Activated naive CD4-positive, alpha-beta T cell (primary cell): ENCODE data around the gene ZNF768.
"Not testable (repeated sequence)": the region's sequence is repeated elsewhere in the genome, so short reads cannot be mapped to it uniquely, and the experiment has no call there.

Experiments used
- DNase-seq, 4 experiments: peaks; one replicate each; lab custom pipeline; 2025; lab: John Stamatoyannopoulos, UW

Gene ZNF768

GRCh38 chr16:30510376-30510938, 15.9 kb downstream of the ZNF768 start:
- DNase-seq, result no peak

- DNase-seq, result no peak
Observed at GRCh38 chr16:30509081-30509765, 17.1 kb downstream of the ZNF768 start.

DNA sequence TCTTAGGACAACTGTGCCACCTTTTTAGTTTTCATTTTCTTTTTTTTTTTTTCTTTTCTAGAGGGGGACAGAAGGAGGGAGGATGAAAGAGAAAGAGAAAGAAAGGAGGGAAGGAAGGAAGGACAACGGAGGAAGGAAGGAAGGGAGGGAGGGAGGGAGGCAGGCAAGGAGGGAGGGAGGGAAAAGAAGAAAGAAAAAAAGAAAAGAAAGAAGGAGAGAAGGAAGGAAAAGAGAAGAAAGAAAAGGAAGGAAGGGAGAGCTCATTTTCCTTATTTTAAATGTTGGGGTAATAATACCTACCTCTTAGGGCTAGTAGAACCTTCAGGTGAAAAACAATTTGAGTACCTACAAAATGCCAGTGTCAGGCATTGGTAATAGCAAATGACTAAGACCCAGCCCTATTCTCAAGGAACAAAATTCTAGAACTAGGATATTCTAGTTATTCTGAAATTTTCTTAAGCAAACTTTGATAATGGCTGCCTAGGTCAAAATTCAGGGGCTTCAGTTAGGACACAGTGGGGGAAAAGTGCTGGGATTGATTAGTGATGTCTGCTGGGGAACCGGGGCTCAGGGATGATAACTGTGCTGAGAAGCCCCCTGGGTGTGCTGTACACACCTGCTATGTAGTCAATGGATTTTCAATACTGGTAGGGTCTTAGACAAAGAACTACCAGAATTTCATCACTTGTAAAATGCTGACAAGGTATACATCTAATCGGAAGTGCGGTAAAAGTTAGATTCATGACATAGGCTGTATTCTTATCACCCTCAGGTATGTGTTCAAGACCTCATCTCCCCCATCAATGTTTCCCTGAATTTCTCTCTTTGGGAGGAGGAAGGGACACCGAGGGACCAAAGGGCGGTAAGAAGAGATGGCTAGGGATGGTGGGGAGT, 22.7 kb downstream of the ZNF768 start:
- DNase-seq, result no peak

DNA sequence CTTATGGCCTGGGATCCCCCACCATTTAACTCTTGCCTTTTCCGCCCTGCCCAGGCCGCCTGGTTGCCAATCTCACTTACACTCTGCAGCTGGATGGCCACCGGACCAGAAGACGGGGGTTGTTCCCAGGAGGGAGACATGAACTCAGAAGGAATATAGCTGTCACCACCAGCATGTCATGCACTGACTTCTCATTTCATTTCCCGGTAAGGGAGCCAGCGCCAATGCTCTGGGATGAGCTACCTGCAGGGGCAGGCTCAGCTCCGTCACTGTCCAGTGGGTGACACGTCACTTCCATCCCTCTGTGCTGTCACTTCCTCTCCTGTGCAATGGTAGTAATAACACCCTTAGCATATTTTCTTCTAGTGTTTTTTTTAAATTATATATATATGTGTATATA, 27.1 kb downstream of the ZNF768 start:
- DNase-seq, result no peak

GRCh38 chr16:30494709-30495108, 31.7 kb downstream of the ZNF768 start:
- no peak for DNase-seq

DNA sequence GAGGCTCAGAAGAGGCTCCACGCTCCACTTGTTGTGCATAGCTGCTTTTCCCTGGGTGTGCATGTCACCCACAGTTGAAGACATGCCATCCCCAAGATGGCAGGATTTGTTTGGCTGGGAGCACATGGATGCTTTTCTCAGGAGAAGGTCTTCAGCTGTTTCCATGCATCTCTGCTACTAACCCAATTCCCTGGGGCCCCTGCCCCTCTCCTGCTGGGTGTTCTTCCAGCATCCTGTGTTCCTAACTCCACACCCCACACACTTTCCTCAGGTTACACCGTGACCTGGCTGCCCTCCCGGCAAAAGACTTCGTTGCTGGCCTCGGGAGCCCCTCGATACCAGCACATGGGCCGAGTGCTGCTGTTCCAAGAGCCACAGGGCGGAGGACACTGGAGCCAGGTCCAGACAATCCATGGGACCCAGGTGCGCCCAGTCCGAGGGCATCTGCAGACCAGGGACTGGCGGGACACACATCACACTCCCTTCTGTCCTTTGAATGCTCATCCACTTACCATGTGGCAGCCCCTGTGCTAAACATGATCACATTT, 32.4 kb downstream of the ZNF768 start:
- DNase-seq, result no peak

DNA sequence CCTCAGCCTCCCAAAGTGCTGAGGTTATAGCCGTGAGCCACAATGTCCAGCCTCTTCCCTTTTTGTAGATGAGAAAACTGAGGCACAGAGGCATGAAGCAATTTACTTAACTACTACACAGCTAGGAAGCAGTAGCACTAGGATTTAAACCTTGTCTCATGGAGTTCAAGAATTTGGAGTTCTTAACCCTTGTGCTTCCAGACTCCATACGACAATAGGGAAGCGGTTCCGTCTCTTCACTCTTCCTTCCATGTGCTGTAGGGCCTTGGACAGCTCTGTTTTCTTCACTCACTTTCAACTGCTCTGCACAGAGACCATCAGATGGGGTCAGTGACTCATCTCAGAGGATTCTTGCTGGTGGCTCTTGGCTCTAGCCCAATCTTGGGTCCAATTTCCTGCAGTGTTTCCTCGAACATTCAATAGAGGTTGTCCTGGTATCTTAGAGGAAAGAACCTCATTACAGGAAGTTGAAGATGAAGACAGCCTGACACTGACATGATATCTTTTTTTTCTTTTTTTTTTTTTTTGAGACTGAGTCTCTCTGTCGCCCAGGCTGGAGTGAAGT, 34.5 kb downstream of the ZNF768 start:
- no peak for DNase-seq

DNA sequence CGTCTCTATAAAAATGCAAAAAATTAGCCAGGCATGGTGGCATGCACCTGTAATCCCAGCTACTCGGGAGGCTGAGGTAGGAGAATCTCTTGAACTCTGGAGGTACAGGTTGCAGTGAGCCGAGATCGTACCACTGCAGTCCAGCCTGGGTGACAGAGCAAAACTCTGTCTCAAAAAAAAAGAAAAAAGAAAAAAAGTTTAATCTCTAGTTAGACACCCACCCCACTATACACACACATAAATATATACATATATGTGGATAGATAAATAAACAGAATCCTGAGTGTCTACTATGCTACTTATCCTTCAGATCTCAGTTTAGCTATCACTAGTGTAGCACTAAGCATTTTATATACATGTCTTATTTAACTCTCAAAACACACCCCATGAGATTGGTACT, 35.1 kb downstream of the ZNF768 start:
- DNase-seq, result no peak

GRCh38 chr16:30490210-30490609, 36.2 kb downstream of the ZNF768 start:
- DNase-seq, result no peak

GRCh38 chr16:30488764-30489605, 37.4 kb downstream of the ZNF768 start:
- DNase-seq, result no peak

DNA sequence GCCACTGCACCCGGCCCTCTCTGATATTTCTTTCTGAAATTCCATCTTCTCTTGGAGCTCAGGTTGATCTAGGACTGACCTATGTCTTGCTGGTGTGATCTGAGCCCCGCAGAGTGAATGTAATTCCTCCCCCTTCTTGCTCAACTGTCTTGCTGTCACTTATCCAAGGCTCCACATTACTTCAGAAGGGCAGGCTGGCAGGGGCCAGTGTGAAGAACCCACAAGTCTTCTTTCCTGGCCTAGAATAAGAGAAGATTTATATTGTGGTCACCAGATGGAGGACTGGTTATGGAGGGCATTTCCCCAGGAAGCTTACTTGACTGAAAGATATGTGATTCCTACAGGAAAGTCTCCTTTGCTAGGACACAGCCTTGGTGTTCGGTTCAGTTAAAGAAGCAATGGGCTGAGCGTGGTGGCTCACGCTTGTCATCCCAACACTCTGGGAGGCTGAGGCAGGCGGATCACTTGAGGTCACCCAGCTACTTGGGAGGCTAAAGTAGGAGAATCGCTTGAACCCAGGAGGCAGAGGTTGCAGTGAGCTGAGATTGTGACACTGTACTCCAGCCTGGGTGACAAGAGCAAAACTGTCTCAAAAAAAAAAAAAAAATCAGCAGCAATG, 40.4 kb downstream of the ZNF768 start:
- no peak for DNase-seq

DNA sequence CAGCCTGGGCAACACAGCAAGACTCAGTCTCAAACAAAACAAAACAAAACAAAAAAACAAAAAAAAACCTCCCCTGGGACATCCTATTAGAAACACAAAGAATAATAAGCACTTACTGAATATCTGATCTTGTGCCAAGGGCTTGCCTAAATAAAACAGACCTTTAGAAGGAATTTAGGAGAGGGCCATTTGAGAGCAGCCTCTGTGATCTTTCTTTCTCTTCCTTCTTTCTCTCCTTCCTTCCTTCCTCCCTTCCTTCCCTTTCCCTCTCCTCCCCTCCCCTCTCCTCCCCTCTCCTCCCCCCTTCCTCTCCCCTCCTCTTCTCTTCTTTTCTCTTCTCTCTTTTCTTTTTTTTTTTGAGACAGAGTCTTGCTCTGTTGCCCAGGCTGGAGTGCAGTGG, 41.5 kb downstream of the ZNF768 start:
- no peak for DNase-seq

- DNase-seq, result no peak
Observed at GRCh38 chr16:30482366-30482765, 44.0 kb downstream of the ZNF768 start.

GRCh38 chr16:30481381-30481780, 45.0 kb downstream of the ZNF768 start:
- DNase-seq, result no peak

DNA sequence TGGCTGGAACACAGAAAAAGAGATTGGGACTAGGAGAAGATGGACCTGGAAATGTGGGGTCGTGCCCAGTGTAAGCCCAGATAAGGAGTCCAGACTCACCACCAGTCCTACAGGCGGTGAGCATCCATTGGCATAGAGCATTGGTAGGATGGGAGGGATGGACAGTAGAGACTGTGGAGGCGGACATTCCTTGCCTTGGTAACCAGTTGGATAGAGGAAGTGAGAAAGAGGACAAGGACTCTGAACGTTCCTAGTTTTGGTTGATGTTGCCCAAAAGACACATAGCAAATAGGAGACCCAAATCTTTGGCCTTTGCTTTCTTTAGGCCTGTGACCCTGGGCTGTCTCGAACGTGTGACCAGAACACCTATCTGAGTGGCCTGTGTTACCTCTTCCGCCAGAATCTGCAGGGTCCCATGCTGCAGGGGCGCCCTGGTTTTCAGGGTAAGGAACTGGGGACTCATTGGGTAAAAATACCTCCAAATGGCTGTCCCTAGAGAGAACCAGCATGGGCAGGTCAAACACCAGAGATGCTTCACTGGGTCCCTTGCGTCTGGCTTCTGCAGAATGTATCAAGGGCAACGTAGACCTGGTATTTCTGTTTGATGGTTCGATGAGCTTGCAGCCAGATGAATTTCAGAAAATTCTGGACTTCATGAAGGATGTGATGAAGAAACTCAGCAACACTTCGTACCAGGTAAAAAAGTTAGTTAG, 47.4 kb downstream of the ZNF768 start:
- no peak for DNase-seq

DNA sequence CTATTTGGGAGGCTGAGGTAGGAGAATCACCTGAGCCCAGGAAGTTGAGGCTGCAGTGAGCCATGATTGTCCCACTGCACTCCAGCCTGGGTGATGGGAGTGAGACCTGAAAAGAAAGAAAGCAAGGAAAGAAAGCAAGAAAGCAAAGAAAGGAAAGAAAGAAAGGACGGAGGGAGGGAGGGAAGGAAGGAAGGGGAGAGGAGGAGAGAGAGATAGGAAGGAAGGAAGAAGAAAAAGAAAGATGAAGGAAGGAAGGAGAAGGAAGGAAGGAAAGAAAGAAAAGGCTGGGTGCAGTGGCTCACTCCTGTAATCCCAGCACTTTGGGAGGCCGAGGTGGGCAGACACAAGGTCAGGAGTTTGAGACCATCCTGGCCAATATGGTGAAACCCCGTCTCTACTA, 48.6 kb downstream of the ZNF768 start:
- not testable (repeated sequence) for DNase-seq

DNA sequence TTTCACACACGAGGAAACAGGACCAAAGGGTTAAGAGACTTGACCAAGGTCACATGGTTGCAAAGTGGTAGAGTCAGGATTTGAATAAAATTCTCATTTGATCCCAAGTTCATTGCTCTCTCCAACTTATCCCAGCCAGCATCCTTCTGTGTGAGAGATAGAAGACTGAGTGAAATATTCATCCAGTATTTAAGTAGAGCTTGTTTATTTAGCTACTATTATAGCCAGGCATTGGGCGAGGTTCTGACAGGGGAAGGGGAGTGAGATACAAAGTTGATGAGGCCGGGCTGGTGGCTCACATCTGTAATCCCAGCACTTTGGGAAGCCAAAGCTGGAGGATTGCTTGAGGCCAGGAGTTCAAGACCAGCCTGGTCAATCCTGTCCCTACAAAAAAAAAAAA, 49.4 kb downstream of the ZNF768 start:
- no peak for DNase-seq

DNA sequence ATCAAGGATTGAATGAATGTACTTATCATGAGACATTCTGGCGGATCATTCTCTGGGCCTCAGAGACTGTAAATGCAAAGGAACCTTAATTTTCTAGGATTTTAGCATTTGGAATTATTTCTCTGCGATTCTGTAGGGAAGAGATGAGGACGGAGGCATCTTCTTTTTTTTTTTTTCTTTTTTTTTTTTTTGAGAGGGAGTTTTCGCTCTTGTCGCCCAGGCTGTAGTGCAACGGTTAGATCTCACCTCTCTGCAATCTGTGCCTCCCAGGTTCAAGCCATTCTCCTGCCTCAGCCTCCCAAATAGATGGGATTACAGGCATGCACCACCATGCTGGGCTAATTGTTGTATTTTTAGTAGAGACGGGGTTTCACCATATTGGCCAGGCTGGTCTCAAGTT, 51.7 kb downstream of the ZNF768 start:
- no peak for DNase-seq

GRCh38 chr16:30474074-30474452, 52.3 kb downstream of the ZNF768 start:
- DNase-seq, result no peak
